HUES64 (cell line): ENCODE data around the gene MFN2.
"Not testable (repeated sequence)": the region's sequence is repeated elsewhere in the genome, so short reads cannot be mapped to it uniquely, and the experiment has no call there.

ENCODE experiments used
- H3K27ac ChIP-seq: 2 replicates; pipeline ENCODE4 v1.7.0; 2013; ENCODE audit warnings: low read depth, low read length, inconsistent platforms
- H3K27me3 ChIP-seq: 2 replicates; pipeline ENCODE4 v1.6.1; 2013; ENCODE audit warnings: mild to moderate bottlenecking, low read length; ENCODE audit not compliant: insufficient read depth
- H3K36me3 ChIP-seq: 2 replicates; pipeline ENCODE4 v1.6.1; 2013; ENCODE audit warnings: mild to moderate bottlenecking, low read length; ENCODE audit not compliant: insufficient read depth
- H3K4me1 ChIP-seq: 2 replicates; pipeline ENCODE4 v1.6.1; 2013; ENCODE audit warnings: mild to moderate bottlenecking, low read length, moderate library complexity; ENCODE audit not compliant: insufficient read depth
- H3K4me3 ChIP-seq: 2 replicates; pipeline ENCODE4 v1.5.1; 2013; ENCODE audit warnings: mild to moderate bottlenecking, low read length, moderate library complexity
- H3K9ac ChIP-seq: 2 replicates; pipeline ENCODE4 v1.6.1; 2013; ENCODE audit warnings: mild to moderate bottlenecking, low read depth, low read length
- H3K9me3 ChIP-seq: 2 replicates; pipeline ENCODE4 v1.6.1; 2013; ENCODE audit warnings: low read depth, low read length; ENCODE audit not compliant: insufficient read depth
- WGBS: fragments of 150-250, 120-280 bp; methylation state at CpG from one replicate; pipeline ENCODE4 v1.1.7; 2013; ENCODE audit warnings: missing lambda C conversion rate; 5-methylcytosine and 5-hydroxymethylcytosine counted together

Gene MFN2

GRCh38 chr1:12039824-12040456 is 59.7 kb downstream of the MFN2 start:
- not testable (repeated sequence) for H3K9ac ChIP-seq, H3K4me1 ChIP-seq, H3K27me3 ChIP-seq, H3K9me3 ChIP-seq, H3K36me3 ChIP-seq, H3K4me3 ChIP-seq, H3K27ac ChIP-seq
- 97% methylated on average over 13 of the region's 13 CpGs for WGBS

DNA sequence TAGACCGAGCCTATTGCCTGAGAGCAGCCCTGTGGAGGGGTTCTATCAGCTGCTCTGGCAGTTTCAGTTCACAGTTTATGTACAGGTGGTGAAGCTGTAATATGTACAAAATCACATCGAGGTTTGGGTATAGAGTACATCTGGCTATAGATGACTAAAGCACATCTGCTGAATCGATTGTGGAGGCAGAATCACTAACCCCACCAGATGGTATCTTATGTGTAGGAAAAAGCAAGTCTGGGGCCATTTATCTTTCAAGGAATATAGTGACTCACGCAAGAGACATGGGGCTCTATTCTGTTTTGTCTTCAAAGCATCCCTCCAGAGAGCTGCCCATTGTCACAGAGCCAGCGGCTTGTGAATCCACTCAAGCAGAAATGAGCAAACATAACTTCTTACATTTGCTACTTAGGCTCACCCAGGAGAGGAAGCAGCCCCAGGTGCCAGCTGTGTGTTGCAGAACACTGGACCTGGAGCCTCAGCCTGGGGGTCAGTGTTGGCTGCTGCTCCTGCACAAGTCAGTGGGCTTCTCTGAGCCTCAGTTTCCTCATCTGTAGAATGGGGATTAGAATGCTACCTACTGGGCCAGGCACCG is 60.3 kb downstream of the MFN2 start:
- Histone ChIP-seq H3K4me1 (no peaks in the 10 kb centered on the region), H3K36me3 (no peaks in the 10 kb centered on the region), H3K9me3 (no peaks in the 10 kb centered on the region), H3K9ac (no peak overlapping the region), H3K27ac (no peak overlapping the region), H3K27me3 (no peaks in the 10 kb centered on the region), H3K4me3 (no peak overlapping the region)
- WGBS, result 86% methylated on average over 6 of the region's 6 CpGs

GRCh38 chr1:12044187-12044877 is 64.1 kb downstream of the MFN2 start:
- WGBS, result 93% methylated on average over 15 of the region's 15 CpGs
- not testable (repeated sequence) for H3K9me3 ChIP-seq, H3K36me3 ChIP-seq, H3K27me3 ChIP-seq, H3K4me3 ChIP-seq, H3K9ac ChIP-seq, H3K4me1 ChIP-seq, H3K27ac ChIP-seq

DNA sequence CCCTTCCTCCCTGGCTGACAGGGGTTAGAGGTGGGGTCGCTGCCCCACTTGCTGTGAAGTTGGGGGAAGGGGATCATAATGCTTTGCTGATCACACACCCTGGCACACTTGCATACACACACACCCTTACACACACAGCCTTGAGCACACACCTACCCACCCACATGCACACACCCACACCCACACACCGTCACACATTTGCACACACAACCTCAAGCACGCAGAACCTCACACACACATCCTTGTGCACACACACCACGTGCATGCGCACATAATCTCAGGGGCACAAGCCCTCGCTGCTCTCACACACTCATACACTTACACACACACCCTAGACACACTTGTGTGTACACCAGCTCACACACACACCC is 66.5 kb downstream of the MFN2 start:
- Histone ChIP-seq H3K4me1 (peaks cover 7% of the 10 kb centered on the region; the same call in 1 of the 2 replicates), H3K4me3 (no peak overlapping the region), H3K27me3 (no peaks in the 10 kb centered on the region), H3K9me3 (no peaks in the 10 kb centered on the region), H3K36me3 (no peaks in the 10 kb centered on the region), H3K9ac (no peak overlapping the region), H3K27ac (no peak overlapping the region)
- WGBS, result 95% methylated on average over 5 of the region's 6 CpGs

DNA sequence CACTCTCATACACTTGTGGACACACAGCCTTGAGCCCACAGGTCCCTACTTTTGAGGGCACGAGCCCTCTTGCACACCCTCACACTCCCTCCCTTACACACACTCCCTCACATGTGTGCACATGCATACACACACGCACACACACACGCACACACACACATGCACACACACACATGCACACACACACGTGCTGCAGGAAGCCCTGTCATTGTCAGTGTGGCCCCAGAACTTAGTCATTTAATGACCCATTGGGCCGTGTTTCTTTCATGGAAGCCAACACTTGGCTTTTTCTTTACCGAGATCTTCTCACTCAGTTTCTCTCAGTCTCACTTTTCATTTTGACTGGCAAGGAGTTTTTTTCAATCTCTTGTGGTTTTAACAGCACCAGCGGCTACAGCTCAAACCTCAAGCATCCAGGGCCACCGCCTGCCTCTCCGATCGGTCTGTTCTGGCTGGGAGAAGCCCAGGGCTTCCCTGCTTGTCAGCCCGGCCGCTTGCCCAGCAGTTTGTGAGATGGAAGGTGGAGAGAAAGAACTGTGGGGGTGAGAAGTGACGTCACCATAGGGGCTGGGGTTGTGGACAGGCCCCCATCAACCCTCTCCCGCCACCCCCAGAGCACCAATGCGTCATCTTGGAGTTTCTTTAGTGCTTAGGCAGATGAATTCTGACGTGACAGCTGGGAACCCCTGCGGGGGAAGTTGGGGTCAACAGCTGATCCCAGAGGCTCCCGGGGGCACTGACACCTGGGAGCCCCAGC is 67.1 kb downstream of the MFN2 start:
- Histone ChIP-seq H3K27ac (no peak overlapping the region), H3K4me3 (no peak overlapping the region)
- WGBS, result 85% methylated on average over 18 of the region's 18 CpGs

GRCh38 chr1:12048372-12048771 is 68.1 kb downstream of the MFN2 start:
- Histone ChIP-seq H3K4me3 (no peak overlapping the region), H3K9me3 (no peaks in the 10 kb centered on the region), H3K9ac (no peak overlapping the region), H3K36me3 (no peaks in the 10 kb centered on the region), H3K27ac (no peak overlapping the region), H3K4me1 (peaks cover 12% of the 10 kb centered on the region; the same call in 1 of the 2 replicates), H3K27me3 (no peaks in the 10 kb centered on the region)
- WGBS, result 92% methylated on average over 2 of the region's 2 CpGs

More for the DNA sequence above, 67.1 kb downstream of the MFN2 start:
- Histone ChIP-seq H3K27me3 (no peaks in the 10 kb centered on the region), H3K4me1 (peaks cover 12% of the 10 kb centered on the region; the same call in 1 of the 2 replicates), H3K9ac (no peak overlapping the region), H3K36me3 (no peaks in the 10 kb centered on the region), H3K9me3 (no peaks in the 10 kb centered on the region)

DNA sequence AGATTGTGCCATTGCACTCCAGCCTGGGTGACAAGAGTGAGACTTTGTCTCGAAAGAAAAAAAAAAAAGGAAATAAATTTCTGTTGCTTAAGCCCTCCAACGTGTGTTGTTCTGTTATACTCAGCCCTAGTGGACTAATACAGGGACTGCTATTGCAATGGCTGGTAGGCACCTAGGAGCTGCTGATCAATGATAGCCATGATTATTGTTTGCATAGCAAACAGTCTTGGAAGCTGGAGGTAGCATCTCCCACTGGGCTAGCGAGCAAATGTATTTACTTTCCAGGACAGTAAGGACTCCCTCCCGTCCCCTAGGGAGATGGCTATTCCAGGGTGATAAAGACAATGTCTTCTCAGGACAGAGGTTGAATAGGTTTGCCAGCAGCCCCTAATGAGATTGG is 69.4 kb downstream of the MFN2 start:
- H3K27ac ChIP-seq, result no peak overlapping the region
- H3K4me3 ChIP-seq, result no peak overlapping the region
- 60% methylated on average over 4 of the region's 4 CpGs for WGBS
- H3K4me1 ChIP-seq, result peaks cover 12% of the 10 kb centered on the region; the same call in 1 of the 2 replicates
- H3K36me3 ChIP-seq, result no peaks in the 10 kb centered on the region
- no peak overlapping the region for H3K9ac ChIP-seq
- no peaks in the 10 kb centered on the region for H3K9me3 ChIP-seq
- H3K27me3 ChIP-seq, result no peaks in the 10 kb centered on the region

DNA sequence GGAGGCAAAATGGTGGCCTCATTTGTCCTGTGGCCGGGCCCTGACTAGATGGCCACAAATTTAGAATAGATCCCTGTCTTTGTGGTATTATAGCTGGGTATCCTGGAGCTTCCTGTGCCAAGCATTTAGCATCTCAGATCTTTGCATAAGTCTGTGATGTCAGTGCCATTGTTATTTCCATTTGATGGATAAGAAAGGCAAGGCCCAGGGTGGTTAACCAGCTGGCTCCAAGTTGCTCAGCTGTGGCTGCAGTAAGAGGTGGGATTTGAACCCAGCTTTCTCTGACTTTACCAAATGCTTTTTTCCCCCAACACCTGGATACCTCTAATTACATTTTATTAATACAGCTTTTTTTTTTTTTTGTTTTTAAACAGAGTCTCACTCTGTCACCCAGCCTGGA is 71.1 kb downstream of the MFN2 start:
- Histone ChIP-seq H3K4me3 (no peak overlapping the region), H3K9me3 (no peaks in the 10 kb centered on the region), H3K27me3 (no peaks in the 10 kb centered on the region), H3K27ac (no peak overlapping the region), H3K9ac (no peak overlapping the region), H3K4me1 (peaks cover 12% of the 10 kb centered on the region; the same call in 1 of the 2 replicates), H3K36me3 (no peaks in the 10 kb centered on the region)
- 91% methylated on average over 1 of the region's 1 CpG for WGBS

GRCh38 chr1:12052008-12052573 is 71.8 kb downstream of the MFN2 start:
- WGBS, result 36% methylated on average over 9 of the region's 9 CpGs
- no peaks in the 10 kb centered on the region for H3K27me3 ChIP-seq
- H3K36me3 ChIP-seq, result no peaks in the 10 kb centered on the region
- H3K4me1 ChIP-seq, result peaks cover 12% of the 10 kb centered on the region; the same call in 1 of the 2 replicates
- no peak overlapping the region for H3K27ac ChIP-seq
- H3K9me3 ChIP-seq, result no peaks in the 10 kb centered on the region
- no peak overlapping the region for H3K9ac ChIP-seq
- H3K4me3 ChIP-seq, result no peak overlapping the region

GRCh38 chr1:12052997-12053686 is 72.9 kb downstream of the MFN2 start:
- WGBS, result 88% methylated on average over 14 of the region's 14 CpGs
- Histone ChIP-seq H3K27ac (no peak overlapping the region), H3K36me3 (no peaks in the 10 kb centered on the region), H3K9me3 (no peaks in the 10 kb centered on the region), H3K4me3 (no peak overlapping the region), H3K9ac (no peak overlapping the region), H3K4me1 (peaks cover 12% of the 10 kb centered on the region; the same call in 1 of the 2 replicates), H3K27me3 (no peaks in the 10 kb centered on the region)
